ENCODE results near the gene PTH. TPM values are rescaled to one million over a fixed set of nuclear protein-coding genes. Genes with fewer than 3 reads are reported as not detected.

PTH gene
- total RNA-seq, 1 experiment from 2014 or later = not detected

- Histone ChIP-seq H3K27ac (ENCODE audit: low read length) (no peak overlapping the region), H3K36me3 (ENCODE audit: low read depth, low read length) (no peaks in the 10 kb centered on the region), H3K9me3 (ENCODE audit: low read length) (no peaks in the 10 kb centered on the region), H3K27me3 (ENCODE audit: low read length) (peaks cover 12% of the 10 kb centered on the region), H3K4me3 (ENCODE audit: low read length) (no peak overlapping the region), H3K4me2 (ENCODE audit: low read length) (no peak overlapping the region), H3K9me2 (replicated peaks; ENCODE audit: low read length) (no peaks in the 10 kb centered on the region), H3F3A (ENCODE audit: low read length, unreplicated experiment) (no peaks in the 10 kb centered on the region), H3K79me2 (ENCODE audit: low read length) (peaks cover 24% of the 10 kb centered on the region), H3K4me1 (ENCODE audit: insufficient read depth, low read length) (peaks cover 16% of the 10 kb centered on the region), H3K9ac (ENCODE audit: low read length) (no peak overlapping the region), H2AFZ (ENCODE audit: low read length) (no peak overlapping the region), H4K20me1 (ENCODE audit: low read length) (no peaks in the 10 kb centered on the region)
- ChIA-PET CTCF (no interaction called here), POLR2A (ENCODE audit: unreplicated experiment) (no interaction called here)
- no peak for ATAC-seq
- intact Hi-C loops (cut with micrococcal nuclease) = loop anchor here (10.0 kb wide), 1 partner anchor 199 kb away; the partner anchor contains the start of gene FAR1
- no peak for TF ChIP-seq EZH2 (IDR thresholded peaks at IDR 0.05; ENCODE audit: low read length, unreplicated experiment)
- TF ChIP-seq CTCF (conservative IDR thresholded peaks at IDR 0.05; ENCODE audit: low read depth, low read length) = peak; percentile 75
- no peak for TF ChIP-seq EZH2phosphoT487 (IDR thresholded peaks at IDR 0.05; ENCODE audit: borderline replicate concordance, low read length)
- no TSS peak for BruUV-seq (replicated peaks)
- DNase-seq = peak; percentile 64
Measured at GRCh38 chr11:13465909-13466371, 29.9 kb downstream of the PTH start.

GRCh38 chr11:13463779-13464290, 32.0 kb downstream of the PTH start:
- ChIA-PET CTCF (no interaction called here), POLR2A (ENCODE audit: unreplicated experiment) (no interaction called here)
- intact Hi-C loops (cut with micrococcal nuclease) = loop anchor here (10.0 kb wide), 1 partner anchor 201 kb away; the partner anchor contains the start of gene FAR1
- H3K36me3 ChIP-seq (ENCODE audit: low read depth, low read length) = 0 out of 2 replicates have a peak, but pooled peaks cover 4% of the 10 kb centered on the region
- no peaks in the 10 kb centered on the region for H3F3A ChIP-seq (ENCODE audit: low read length, unreplicated experiment)
- H3K27ac ChIP-seq (ENCODE audit: low read length) = peak overlapping the region; percentile 67
- ATAC-seq = peak; percentile 6; the same call in 1 of the 2 replicates
- no peak for DNase-seq
- H3K9me2 ChIP-seq (replicated peaks; ENCODE audit: low read length) = no peaks in the 10 kb centered on the region
- H3K27me3 ChIP-seq (ENCODE audit: low read length) = no peaks in the 10 kb centered on the region
- H3K9ac ChIP-seq (ENCODE audit: low read length) = peak overlapping the region; percentile 96
- H3K4me2 ChIP-seq (ENCODE audit: low read length) = peak overlapping the region; percentile 83
- no TSS peak for BruUV-seq (replicated peaks)
- H3K9me3 ChIP-seq (ENCODE audit: low read length) = no peaks in the 10 kb centered on the region
- peaks cover 16% of the 10 kb centered on the region for H3K4me1 ChIP-seq (ENCODE audit: insufficient read depth, low read length)
- no peak for TF ChIP-seq EZH2phosphoT487 (IDR thresholded peaks at IDR 0.05; ENCODE audit: borderline replicate concordance, low read length)
- TF ChIP-seq EZH2 (IDR thresholded peaks at IDR 0.05; ENCODE audit: low read length, unreplicated experiment) = no peak
- TF ChIP-seq CTCF (conservative IDR thresholded peaks at IDR 0.05; ENCODE audit: low read depth, low read length) = no peak
- H2AFZ ChIP-seq (ENCODE audit: low read length) = peak overlapping the region; percentile 99
- no peaks in the 10 kb centered on the region for H4K20me1 ChIP-seq (ENCODE audit: low read length)
- H3K4me3 ChIP-seq (ENCODE audit: low read length) = peak overlapping the region; percentile 92
- H3K79me2 ChIP-seq (ENCODE audit: low read length) = peaks cover 42% of the 10 kb centered on the region

Data from PC-3 (cell line).